Measurements from ENCODE around the gene PEA15.

DNA sequence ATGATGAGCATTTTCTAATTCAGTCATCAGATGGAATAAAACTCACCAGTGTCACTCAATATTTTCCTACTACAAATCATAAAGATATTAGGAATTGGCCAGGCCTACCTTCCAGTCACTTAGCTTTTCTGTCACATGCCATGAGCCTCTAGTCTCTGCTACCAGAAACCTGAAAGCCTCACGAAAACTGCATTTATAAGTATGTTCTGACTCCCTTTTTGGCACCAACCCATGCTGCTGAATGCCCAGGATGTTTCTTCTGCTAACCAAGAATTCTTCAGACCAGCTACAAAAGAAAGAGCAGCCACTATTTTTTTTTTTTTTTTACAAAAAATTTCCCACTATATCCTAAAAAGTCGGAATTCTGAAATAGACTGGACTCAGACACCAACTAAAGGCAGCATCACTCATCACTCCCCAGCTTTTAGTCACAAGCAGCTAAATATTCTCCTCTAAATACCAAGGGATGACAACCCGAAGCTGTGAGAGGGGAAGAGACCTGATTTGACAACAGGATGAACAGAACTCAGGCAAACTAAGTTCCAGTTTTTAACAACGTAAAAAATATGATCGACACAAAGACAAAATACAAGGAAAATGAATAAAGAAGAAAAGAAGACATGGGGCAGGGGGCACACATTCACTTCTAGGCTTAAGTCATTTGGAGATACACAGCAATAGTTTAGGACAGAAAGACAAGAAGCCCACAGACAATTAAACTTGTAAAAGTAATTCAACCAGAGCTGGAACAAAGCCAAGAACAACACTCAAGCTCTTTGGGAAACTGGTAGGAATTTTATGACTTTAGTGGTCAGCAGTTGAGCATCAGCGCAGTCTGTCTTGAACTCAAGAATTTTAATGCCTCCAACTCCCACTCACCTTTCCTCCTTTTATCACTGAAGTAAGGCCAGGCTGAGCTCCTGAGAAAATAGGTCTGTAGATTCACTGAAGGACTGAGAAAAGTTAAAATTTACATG is 55.5 kb downstream of the PEA15 start:
- TF ChIP-seq, protein P1, sequence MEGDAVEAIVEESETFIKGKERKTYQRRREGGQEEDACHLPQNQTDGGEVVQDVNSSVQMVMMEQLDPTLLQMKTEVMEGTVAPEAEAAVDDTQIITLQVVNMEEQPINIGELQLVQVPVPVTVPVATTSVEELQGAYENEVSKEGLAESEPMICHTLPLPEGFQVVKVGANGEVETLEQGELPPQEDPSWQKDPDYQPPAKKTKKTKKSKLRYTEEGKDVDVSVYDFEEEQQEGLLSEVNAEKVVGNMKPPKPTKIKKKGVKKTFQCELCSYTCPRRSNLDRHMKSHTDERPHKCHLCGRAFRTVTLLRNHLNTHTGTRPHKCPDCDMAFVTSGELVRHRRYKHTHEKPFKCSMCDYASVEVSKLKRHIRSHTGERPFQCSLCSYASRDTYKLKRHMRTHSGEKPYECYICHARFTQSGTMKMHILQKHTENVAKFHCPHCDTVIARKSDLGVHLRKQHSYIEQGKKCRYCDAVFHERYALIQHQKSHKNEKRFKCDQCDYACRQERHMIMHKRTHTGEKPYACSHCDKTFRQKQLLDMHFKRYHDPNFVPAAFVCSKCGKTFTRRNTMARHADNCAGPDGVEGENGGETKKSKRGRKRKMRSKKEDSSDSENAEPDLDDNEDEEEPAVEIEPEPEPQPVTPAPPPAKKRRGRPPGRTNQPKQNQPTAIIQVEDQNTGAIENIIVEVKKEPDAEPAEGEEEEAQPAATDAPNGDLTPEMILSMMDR (IDR thresholded peaks at IDR 0.05; ENCODE audit: low read depth, low read length, missing input control): no peak
- TF ChIP-seq, protein P2, sequence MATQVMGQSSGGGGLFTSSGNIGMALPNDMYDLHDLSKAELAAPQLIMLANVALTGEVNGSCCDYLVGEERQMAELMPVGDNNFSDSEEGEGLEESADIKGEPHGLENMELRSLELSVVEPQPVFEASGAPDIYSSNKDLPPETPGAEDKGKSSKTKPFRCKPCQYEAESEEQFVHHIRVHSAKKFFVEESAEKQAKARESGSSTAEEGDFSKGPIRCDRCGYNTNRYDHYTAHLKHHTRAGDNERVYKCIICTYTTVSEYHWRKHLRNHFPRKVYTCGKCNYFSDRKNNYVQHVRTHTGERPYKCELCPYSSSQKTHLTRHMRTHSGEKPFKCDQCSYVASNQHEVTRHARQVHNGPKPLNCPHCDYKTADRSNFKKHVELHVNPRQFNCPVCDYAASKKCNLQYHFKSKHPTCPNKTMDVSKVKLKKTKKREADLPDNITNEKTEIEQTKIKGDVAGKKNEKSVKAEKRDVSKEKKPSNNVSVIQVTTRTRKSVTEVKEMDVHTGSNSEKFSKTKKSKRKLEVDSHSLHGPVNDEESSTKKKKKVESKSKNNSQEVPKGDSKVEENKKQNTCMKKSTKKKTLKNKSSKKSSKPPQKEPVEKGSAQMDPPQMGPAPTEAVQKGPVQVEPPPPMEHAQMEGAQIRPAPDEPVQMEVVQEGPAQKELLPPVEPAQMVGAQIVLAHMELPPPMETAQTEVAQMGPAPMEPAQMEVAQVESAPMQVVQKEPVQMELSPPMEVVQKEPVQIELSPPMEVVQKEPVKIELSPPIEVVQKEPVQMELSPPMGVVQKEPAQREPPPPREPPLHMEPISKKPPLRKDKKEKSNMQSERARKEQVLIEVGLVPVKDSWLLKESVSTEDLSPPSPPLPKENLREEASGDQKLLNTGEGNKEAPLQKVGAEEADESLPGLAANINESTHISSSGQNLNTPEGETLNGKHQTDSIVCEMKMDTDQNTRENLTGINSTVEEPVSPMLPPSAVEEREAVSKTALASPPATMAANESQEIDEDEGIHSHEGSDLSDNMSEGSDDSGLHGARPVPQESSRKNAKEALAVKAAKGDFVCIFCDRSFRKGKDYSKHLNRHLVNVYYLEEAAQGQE (IDR thresholded peaks at IDR 0.05): peak; percentile 12
- TF ChIP-seq, protein P3, sequence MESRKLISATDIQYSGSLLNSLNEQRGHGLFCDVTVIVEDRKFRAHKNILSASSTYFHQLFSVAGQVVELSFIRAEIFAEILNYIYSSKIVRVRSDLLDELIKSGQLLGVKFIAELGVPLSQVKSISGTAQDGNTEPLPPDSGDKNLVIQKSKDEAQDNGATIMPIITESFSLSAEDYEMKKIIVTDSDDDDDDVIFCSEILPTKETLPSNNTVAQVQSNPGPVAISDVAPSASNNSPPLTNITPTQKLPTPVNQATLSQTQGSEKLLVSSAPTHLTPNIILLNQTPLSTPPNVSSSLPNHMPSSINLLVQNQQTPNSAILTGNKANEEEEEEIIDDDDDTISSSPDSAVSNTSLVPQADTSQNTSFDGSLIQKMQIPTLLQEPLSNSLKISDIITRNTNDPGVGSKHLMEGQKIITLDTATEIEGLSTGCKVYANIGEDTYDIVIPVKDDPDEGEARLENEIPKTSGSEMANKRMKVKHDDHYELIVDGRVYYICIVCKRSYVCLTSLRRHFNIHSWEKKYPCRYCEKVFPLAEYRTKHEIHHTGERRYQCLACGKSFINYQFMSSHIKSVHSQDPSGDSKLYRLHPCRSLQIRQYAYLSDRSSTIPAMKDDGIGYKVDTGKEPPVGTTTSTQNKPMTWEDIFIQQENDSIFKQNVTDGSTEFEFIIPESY (IDR thresholded peaks at IDR 0.05): no peak
- TF ChIP-seq, protein P4, sequence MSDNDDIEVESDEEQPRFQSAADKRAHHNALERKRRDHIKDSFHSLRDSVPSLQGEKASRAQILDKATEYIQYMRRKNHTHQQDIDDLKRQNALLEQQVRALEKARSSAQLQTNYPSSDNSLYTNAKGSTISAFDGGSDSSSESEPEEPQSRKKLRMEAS (IDR thresholded peaks at IDR 0.05): no peak
- TF ChIP-seq TAF1 (conservative IDR thresholded peaks at IDR 0.05) (peak; percentile 16), EGR1 (IDR thresholded peaks at IDR 0.05; ENCODE audit: low read depth in 2 of 2) (no peak), JUND (IDR thresholded peaks at IDR 0.05) (no peak), FOXA2 (IDR thresholded peaks at IDR 0.05) (no peak), GABPA (IDR thresholded peaks at IDR 0.05 in 1 of 2, conservative IDR thresholded peaks at IDR 0.05 in 1 of 2) (no peak), SP1 (IDR thresholded peaks at IDR 0.05) (no peak), RAD21 (IDR thresholded peaks at IDR 0.05) (no peak), HNF4G (IDR thresholded peaks at IDR 0.05) (no peak)
